ENCODE results near the gene TLDC2. TPM values are rescaled to one million over a fixed set of nuclear protein-coding genes. Genes with fewer than 3 reads are reported as not detected.
"Not testable (repeated sequence)": the region's sequence is repeated elsewhere in the genome, so short reads cannot be mapped to it uniquely, and the experiment has no call there.

Gene TLDC2
- total and polyA plus RNA-seq, 2 of the 8 experiments (the other 6 are each of a cell fraction or from before 2014, with no cell fraction given), result 0.29 to 0.34 TPM

DNA sequence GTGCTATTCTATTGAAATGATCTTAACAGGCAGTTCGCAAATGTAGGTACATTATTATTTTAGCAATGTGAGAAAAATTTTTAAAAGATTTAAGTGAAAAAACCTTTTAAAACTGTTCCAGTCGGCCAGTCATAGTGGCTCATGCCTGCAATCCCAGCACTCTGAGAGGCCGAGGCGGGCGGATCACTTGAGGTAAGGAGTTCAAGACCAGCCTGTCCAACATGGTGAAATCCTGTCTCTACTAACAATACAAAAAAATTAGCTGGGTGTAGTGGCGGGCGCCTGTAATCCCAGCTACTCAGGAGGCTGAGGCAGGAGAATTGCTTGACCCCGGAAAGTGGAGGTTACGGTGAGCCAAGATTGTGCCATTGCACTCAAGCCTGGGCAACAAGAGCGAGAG is 29.6 kb downstream of the TLDC2 start:
- H2BK20ac ChIP-seq (ENCODE audit: low read length); POLR2A ChIA-PET (ENCODE audit: partially characterized antibody); H3K4ac ChIP-seq (replicated peaks; ENCODE audit: insufficient read length, low read depth, low read length); H3K23me2 ChIP-seq (ENCODE audit: low read depth, low read length); H2AFZ ChIP-seq (ENCODE audit: low read length); H3K9ac ChIP-seq (replicated peaks in 1 of 4; ENCODE audit: extremely low read depth in 1 of 4, low read depth in 3 of 4, low read length in 3 of 4); H3K79me1 ChIP-seq (ENCODE audit: low read depth, low read length); H3K23ac ChIP-seq (ENCODE audit: insufficient read length); H3K14ac ChIP-seq (ENCODE audit: insufficient read length); DNase-seq (ENCODE audit: low read depth in 1 of 2, low spot score in 2 of 2); H4K20me1 ChIP-seq (replicated peaks in 1 of 2; ENCODE audit: control insufficient read depth in 1 of 2, insufficient read depth in 2 of 2, low read length in 2 of 2); H3K4me3 ChIP-seq (ENCODE audit: extremely low read depth in 1 of 4, insufficient read depth in 2 of 4, low read depth in 3 of 4, low read length in 4 of 4); H2BK15ac ChIP-seq (ENCODE audit: low read length); H4K5ac ChIP-seq (ENCODE audit: insufficient read length, low read depth, low read length); H3K27me3 ChIP-seq (replicated peaks in 1 of 4; ENCODE audit: control insufficient read depth in 3 of 4, extremely low read depth in 1 of 4, insufficient read depth in 3 of 4, low read length in 3 of 4); H2BK12ac ChIP-seq (ENCODE audit: low read depth, low read length); H2AK5ac ChIP-seq (ENCODE audit: low read depth, low read length); H3K4me1 ChIP-seq (replicated peaks in 1 of 4; ENCODE audit: control insufficient read depth in 3 of 4, insufficient read depth in 4 of 4, low read length in 3 of 4); FAIRE-seq; H3K27ac ChIP-seq (ENCODE audit: low read depth, low read length); H4K8ac ChIP-seq (ENCODE audit: extremely low read depth, insufficient read depth, low read length); H4K91ac ChIP-seq (replicated peaks; ENCODE audit: insufficient read length, low read length); H2BK5ac ChIP-seq (ENCODE audit: low read depth, low read length); H3K9me3 ChIP-seq (ENCODE audit: insufficient read depth in 2 of 2, low read depth in 1 of 2, low read length in 1 of 2); H3K56ac ChIP-seq (replicated peaks; ENCODE audit: insufficient read length, low read depth, low read length); H3K18ac ChIP-seq (ENCODE audit: extremely low read depth, low read length); H2BK120ac ChIP-seq (replicated peaks; ENCODE audit: low read depth, low read length); H3K4me2 ChIP-seq (ENCODE audit: insufficient read depth in 1 of 2, low read depth in 2 of 2, low read length in 2 of 2); H3K79me2 ChIP-seq (ENCODE audit: control insufficient read depth in 1 of 2, insufficient read depth in 2 of 2, low read length in 2 of 2): not testable (repeated sequence)
- 91% methylated on average over 10 of the region's 10 CpGs; no CpG with 5 or more reads in 1 of the 2 experiments for WGBS, 2 experiments (ENCODE audit: extremely low coverage in 1 of 2, insufficient coverage in 1 of 2, insufficient read length in 1 of 2, insufficient replicate concordance in 2 of 2, low coverage in 1 of 2, low lambda C conversion rate in 2 of 2, missing lambda C conversion rate in 1 of 2)
- CTCF ChIA-PET (ENCODE audit: partially characterized antibody), result interaction anchor here (0.6 to 1.3 kb wide), 3 partner anchors 12 to 25 kb away, joined by 3 to 5 read pairs (median 3); no protein-coding TSS in a partner anchor
- H3K36me3 ChIP-seq (ENCODE audit: control insufficient read depth in 2 of 4, insufficient read depth in 4 of 4, low read length in 3 of 4), result peaks cover 4 to 60% (median 6%) of the 10 kb centered on the region in 4 experiments; a peak in 7 of 8 replicates

DNA sequence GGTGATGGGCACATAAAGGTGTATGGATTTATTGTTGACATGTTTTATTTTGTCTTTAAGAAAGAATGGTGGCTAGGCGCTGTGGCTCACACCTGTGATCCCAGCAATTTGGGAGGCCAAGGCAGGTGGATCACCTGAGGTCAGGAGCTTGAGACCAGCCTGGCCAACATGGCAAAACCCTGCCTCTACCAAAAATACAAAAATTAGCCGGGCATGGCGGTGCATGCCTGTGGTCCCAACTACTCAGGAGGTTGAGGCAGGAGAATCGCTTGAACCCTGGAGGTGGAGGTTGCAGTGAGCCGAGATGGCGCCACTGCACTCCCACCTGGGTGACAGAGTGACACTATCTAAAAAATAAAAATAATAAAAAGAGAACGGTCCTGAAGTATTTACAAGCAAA is 30.1 kb downstream of the TLDC2 start:
- FAIRE-seq; H3K23ac ChIP-seq (ENCODE audit: insufficient read length); H3K23me2 ChIP-seq (ENCODE audit: low read depth, low read length); H4K5ac ChIP-seq (ENCODE audit: insufficient read length, low read depth, low read length); H3K27me3 ChIP-seq (replicated peaks in 1 of 4; ENCODE audit: control insufficient read depth in 3 of 4, extremely low read depth in 1 of 4, insufficient read depth in 3 of 4, low read length in 3 of 4); H2BK5ac ChIP-seq (ENCODE audit: low read depth, low read length); H3K14ac ChIP-seq (ENCODE audit: insufficient read length); H3K9ac ChIP-seq (replicated peaks in 1 of 4; ENCODE audit: extremely low read depth in 1 of 4, low read depth in 3 of 4, low read length in 3 of 4); H2BK12ac ChIP-seq (ENCODE audit: low read depth, low read length); H2BK120ac ChIP-seq (replicated peaks; ENCODE audit: low read depth, low read length); H3K9me3 ChIP-seq (ENCODE audit: insufficient read depth in 2 of 2, low read depth in 1 of 2, low read length in 1 of 2); H3K79me2 ChIP-seq (ENCODE audit: control insufficient read depth in 1 of 2, insufficient read depth in 2 of 2, low read length in 2 of 2); H3K56ac ChIP-seq (replicated peaks; ENCODE audit: insufficient read length, low read depth, low read length); DNase-seq (ENCODE audit: low read depth in 1 of 2, low spot score in 2 of 2); H3K4me1 ChIP-seq (replicated peaks in 1 of 4; ENCODE audit: control insufficient read depth in 3 of 4, insufficient read depth in 4 of 4, low read length in 3 of 4); H3K27ac ChIP-seq (ENCODE audit: low read depth, low read length); H2BK20ac ChIP-seq (ENCODE audit: low read length); H4K8ac ChIP-seq (ENCODE audit: extremely low read depth, insufficient read depth, low read length); H2AFZ ChIP-seq (ENCODE audit: low read length); H3K4me3 ChIP-seq (ENCODE audit: extremely low read depth in 1 of 4, insufficient read depth in 2 of 4, low read depth in 3 of 4, low read length in 4 of 4); H4K91ac ChIP-seq (replicated peaks; ENCODE audit: insufficient read length, low read length); H3K4ac ChIP-seq (replicated peaks; ENCODE audit: insufficient read length, low read depth, low read length); H3K79me1 ChIP-seq (ENCODE audit: low read depth, low read length); H2AK5ac ChIP-seq (ENCODE audit: low read depth, low read length); H2BK15ac ChIP-seq (ENCODE audit: low read length); H3K18ac ChIP-seq (ENCODE audit: extremely low read depth, low read length); H4K20me1 ChIP-seq (replicated peaks in 1 of 2; ENCODE audit: control insufficient read depth in 1 of 2, insufficient read depth in 2 of 2, low read length in 2 of 2); H3K4me2 ChIP-seq (ENCODE audit: insufficient read depth in 1 of 2, low read depth in 2 of 2, low read length in 2 of 2): not testable (repeated sequence)
- WGBS, 2 experiments (ENCODE audit: extremely low coverage in 1 of 2, insufficient coverage in 1 of 2, insufficient read length in 1 of 2, insufficient replicate concordance in 2 of 2, low coverage in 1 of 2, low lambda C conversion rate in 2 of 2, missing lambda C conversion rate in 1 of 2), result 87% methylated on average over 7 of the region's 7 CpGs; no CpG with 5 or more reads in 1 of the 2 experiments
- CTCF ChIA-PET (ENCODE audit: partially characterized antibody), result interaction anchor here (0.6 to 1.3 kb wide), 4 partner anchors 8 to 26 kb away, joined by 3 to 5 read pairs (median 4); no protein-coding TSS in a partner anchor
- H3K36me3 ChIP-seq (ENCODE audit: control insufficient read depth in 2 of 4, insufficient read depth in 4 of 4, low read length in 3 of 4), result peaks cover 4 to 65% (median 6%) of the 10 kb centered on the region in 4 experiments; a peak in 7 of 8 replicates
- POLR2A ChIA-PET (ENCODE audit: partially characterized antibody), result interaction anchor here (0.6 to 1.0 kb wide), 2 partner anchors 18 to 109 kb away, joined by 3 read pairs; no protein-coding TSS in a partner anchor

Data from H1 (cell line).